ENCODE data around the gene PRKACG. TPM values are rescaled to one million over a fixed set of nuclear protein-coding genes. Genes with fewer than 3 reads are reported as not detected.
"Not testable (repeated sequence)": the region's sequence is repeated elsewhere in the genome, so short reads cannot be mapped to it uniquely, and the experiment has no call there.

PRKACG gene
- total RNA-seq = not detected in 2 replicates

DNA sequence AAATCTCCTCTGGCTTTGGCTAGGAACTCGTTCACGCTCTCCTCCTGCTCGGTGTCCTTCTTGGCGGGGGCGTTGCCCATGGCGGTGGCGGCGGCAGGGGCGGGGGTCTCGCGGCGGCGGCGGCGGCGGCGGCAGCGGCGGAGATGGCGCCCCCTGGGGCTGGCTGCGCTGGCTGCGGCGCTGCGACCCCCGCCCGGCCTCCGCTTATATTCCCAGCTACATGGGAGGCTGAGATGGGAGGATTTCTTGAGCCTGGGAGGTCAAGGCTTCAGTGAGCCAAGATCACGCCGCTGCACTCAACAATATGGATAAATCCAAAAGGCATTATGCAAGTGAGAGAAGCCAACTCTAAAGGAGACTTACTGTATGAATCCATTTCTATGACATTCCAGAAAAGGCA, at the start of gene PRKACG:
Gene PRKACG (minus strand): TSS at position 101 of the 400 bp plus-strand sequence. CDS start 21 bp downstream, at position 80.
- no peak for DNase-seq (ENCODE audit: low read depth in 2 of 2)

DNA sequence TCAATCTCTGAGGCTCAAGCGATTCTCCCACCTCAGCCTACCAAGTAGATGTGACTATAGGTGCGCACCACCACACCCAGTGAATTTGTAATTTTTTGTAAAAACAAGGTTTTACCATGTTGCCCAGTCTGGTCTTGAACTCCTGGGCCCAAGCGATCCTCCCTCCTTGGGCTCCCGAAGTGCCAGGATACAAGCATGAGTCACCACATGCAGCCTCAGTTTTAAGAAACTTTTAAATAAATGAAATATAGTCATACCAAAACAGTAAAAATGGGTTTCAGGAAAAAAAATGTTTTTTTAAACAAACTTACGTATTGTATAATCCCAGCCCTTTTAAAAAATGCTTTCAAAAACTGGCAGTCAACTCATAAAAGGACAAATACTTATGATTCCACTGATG, 48.3 kb upstream of the PRKACG start:
- DNase-seq (ENCODE audit: low read depth in 2 of 2) = no peak

GRCh38 chr9:69060766-69061165, 46.9 kb upstream of the PRKACG start:
- no peak for DNase-seq (ENCODE audit: low read depth in 2 of 2)

- no peak for DNase-seq (ENCODE audit: low read depth in 2 of 2)
These were observed 44.2 kb upstream of the PRKACG start for GRCh38 chr9:69058101-69058500.

GRCh38 chr9:69056191-69056815, 42.4 kb upstream of the PRKACG start:
- no peak for DNase-seq (ENCODE audit: low read depth in 2 of 2)

- DNase-seq (ENCODE audit: low read depth in 2 of 2) = no peak
These were observed 41.1 kb upstream of the PRKACG start for GRCh38 chr9:69054989-69055388.

DNA sequence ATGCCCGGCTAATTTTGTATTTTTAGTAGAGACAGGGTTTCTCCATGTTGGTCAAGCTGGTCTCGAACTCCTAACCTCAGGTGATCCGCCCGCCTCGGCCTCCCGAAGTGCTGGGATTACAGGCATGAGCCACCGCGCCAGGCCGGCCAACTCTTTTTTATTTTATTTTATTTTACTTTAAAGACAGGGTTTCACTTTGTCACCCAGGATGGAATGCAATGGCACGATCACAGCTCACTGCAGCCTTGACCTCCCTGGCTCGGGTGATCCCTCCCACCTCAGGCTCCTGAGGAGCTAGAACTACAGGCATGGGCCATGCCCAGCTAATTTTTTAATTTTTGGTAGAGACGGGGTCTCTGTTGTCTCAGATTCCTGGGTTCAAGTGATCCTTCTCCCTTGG, 37.0 kb upstream of the PRKACG start:
- DNase-seq (ENCODE audit: low read depth in 2 of 2) = not testable (repeated sequence)

- DNase-seq (ENCODE audit: low read depth in 2 of 2) = no peak
These were observed 35.2 kb upstream of the PRKACG start for GRCh38 chr9:69049094-69049493.

GRCh38 chr9:69047371-69047770, 33.5 kb upstream of the PRKACG start:
- DNase-seq (ENCODE audit: low read depth in 2 of 2) = no peak

GRCh38 chr9:69046723-69047122, 32.8 kb upstream of the PRKACG start:
- no peak for DNase-seq (ENCODE audit: low read depth in 2 of 2)

DNA sequence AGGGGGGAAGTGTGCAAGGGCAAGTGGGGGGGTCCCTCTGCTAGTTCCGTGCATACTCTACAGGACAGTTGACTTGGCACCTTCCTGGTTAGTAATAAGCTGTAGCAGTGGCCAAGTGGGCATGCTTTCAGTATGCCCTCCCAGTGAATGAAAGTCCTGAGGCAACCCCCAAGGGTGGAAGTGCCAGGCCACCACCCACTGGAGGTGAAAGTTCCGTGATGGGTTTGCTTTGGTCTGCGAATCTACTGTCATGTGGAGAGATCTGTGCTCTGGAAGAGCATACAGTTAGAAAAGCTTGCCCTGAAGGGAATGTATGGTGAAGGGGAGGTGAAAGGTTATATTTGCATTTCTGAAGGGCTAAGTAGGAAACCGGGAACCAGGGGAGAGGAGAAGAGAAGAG, 31.9 kb upstream of the PRKACG start:
- DNase-seq (ENCODE audit: low read depth in 2 of 2) = no peak

DNA sequence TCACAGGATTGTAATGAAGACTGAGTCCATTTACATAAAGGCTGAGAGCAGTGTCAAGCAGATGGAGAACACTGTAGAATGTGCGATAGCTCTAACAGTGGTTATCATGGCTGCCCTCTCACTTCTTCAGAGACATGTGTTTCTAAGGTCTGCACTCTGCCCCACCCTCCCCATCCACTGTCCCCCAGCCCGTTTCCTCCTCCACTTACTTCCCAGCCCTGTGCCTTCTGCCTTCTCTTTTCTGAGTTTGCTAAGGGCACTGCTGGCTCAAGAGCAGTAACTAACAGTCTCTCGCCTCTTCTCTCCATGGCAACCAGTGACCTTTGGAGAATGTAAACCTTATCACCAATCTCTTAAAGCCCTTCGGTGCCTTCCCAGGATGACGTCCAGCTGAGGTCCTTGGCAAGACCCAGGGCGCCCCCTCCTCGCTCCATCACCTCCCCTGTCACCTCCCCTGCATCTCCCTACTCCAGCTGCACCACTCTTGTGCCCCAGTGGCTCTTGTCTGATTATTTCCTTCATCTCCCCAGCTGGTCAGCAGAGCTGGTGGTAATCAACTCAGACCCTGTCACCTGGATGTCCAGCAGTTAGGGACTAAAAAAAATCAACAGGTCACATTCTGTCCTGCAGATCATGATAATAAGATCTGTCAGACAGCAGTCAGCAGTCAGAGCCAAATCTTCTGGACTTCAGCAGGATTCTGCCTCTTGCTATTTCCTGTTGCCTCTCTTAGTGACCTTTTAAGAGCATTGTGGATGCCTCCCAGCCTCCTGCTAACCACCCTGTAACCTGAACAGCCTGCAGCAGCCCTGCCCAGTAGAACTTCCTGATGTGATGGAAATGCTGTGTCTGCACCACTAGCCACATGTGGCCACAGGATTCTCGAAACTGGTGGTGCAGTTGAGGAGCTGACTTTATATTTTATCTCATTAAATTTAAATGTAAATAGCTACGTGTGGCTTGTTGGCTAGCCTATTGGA, 30.6 kb upstream of the PRKACG start:
- DNase-seq (ENCODE audit: low read depth in 2 of 2) = peak; percentile 47 to 58

DNA sequence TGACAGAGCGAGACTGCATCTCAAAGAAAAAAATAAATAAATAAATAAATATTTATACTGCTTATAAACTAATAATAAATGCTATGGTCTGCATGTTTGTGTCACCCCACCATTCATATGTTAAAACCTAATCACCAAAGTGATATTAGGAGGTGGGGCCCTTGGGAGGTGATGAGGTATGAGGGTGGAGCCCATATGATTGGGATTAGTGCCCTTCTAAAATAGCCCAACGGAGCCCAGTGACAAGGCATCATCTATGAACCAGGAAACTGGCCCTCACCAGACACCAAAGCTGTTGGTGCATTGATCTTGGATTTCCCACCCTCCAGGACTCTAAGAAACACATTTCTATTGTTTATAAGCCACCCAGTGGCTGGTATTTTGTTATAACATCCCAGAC, 26.7 kb upstream of the PRKACG start:
- DNase-seq (ENCODE audit: low read depth in 2 of 2) = no peak

GRCh38 chr9:69036799-69037198, 22.9 kb upstream of the PRKACG start:
- no peak for DNase-seq (ENCODE audit: low read depth in 2 of 2)

DNA sequence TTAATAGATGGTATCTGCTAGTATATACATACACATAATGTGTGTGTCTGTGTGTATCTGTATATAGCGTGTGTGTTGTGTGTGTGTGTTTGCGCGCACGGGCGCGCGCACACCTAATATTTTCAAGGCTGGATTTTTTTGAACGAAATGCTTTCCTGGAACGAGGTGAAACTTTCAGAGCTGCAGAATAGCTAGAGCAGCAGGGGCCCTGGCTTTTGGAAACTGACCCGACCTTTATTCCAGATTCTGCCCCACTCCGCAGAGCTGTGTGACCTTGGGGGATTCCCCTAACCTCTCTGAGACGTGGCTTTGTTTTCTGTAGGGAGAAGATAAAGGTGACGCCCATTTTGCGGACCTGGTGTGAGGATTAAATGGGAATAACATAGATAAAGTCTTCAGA, 22.4 kb upstream of the PRKACG start:
- peak in 1 of 2 donors; percentile 27 for DNase-seq (ENCODE audit: low read depth in 2 of 2)

GRCh38 chr9:69035438-69036308, 21.8 kb upstream of the PRKACG start, which contains the start of gene FXN:
Gene FXN (plus strand): TSS chr9:69035752. CDS start chr9:69035783, 31 bp downstream.
- peak; percentile 87 to 90 for DNase-seq (ENCODE audit: low read depth in 2 of 2)

GRCh38 chr9:69034071-69034470, 20.2 kb upstream of the PRKACG start:
- DNase-seq (ENCODE audit: low read depth in 2 of 2) = no peak

DNA sequence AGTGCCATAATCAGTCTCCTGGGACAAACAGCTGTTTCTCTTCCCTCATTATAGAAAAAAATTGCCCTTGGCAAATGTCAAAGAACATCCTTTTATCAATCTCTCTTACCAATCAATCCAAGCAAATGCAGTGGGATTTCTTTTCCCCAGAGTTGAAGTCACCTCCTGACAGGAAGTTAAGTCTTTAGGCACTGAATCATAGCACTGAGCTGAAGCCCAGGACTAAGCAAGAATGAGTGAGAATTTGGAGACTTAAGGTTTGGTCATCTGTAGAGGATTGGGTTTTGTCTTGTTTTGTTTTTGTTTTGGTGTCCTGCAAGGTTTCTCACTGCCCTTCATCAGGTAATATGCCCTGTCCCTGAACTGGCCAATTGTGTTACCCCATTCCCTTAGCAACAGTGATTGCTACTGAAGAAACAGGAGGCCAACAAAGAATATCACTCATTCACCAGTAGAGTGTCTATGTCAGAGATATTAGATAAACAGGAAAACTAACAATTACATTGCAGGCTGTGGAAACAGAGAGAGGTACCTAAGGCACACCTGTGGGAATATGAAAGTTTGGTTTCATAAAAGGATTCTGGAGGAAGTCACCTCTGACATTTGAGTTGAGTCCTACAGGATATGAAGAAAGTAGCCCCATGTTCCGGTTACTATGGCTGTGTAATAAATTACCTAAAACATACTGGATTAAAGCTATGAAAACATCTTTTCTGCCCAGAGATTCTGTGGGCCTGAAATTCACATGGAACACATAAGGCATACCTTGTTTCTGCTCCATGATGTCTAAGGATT, 17.1 kb upstream of the PRKACG start:
- peak; percentile 14 to 75 for DNase-seq (ENCODE audit: low read depth in 2 of 2)

DNA sequence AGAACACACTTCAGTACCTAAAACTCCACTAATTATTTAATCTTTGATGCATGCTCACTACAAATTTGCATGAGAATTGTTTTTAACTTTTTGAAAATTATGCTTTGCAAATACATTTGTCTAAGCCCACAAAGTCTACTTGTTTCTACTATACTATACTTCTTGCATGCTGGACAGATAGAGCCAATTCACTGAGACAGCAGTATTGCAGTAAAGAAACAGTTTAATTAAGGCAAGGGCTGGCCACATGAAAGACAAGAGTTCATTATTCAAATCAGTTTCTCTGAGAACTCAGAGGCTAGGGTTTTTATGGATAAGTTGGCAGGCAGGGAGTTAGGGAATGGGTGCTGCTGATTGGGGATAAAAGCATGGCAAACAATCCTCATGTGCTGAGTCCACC, 15.6 kb upstream of the PRKACG start:
- no peak for DNase-seq (ENCODE audit: low read depth in 2 of 2)

- DNase-seq (ENCODE audit: low read depth in 2 of 2) = no peak
These were observed 14.8 kb upstream of the PRKACG start for GRCh38 chr9:69028754-69029153.
